GM23338 (cell line): Measurements from ENCODE around the gene TMEM63B. TPM values are rescaled to one million over a fixed set of nuclear protein-coding genes. Genes with fewer than 3 reads are reported as not detected.

Experiments used
- ATAC-seq: fragments of 200-7000 bp; cut with Tn5 transposase; 3 replicates; pipeline ENCODE4 v1.9.1; 2020
- DNase-seq: peaks from one replicate; pipeline ENCODE4 v3.0.0-alpha.2; 2015; ENCODE audit warnings: low spot score
- H2AFZ ChIP-seq: fragments of 200-600 bp; sonication (generic); 2 replicates; pipeline ENCODE4 v1.8.0; 2016; ENCODE audit warnings: antibody characterized with exemption, mild to moderate bottlenecking, moderate library complexity
- H3F3A ChIP-seq: fragments of 200-600 bp; sonication (generic); replicated peaks from 2 replicates; pipeline ENCODE4 v1.8.0; 2017; ENCODE audit warnings: antibody characterized with exemption, mixed run types, low read depth
- H3K27ac ChIP-seq: fragments of 200-600 bp; sonication (generic); 2 replicates; pipeline ENCODE4 v1.6.1; 2016; ENCODE audit warnings: low read depth
- H3K27me3 ChIP-seq: fragments of 200-600 bp; sonication (generic); 2 replicates; pipeline ENCODE4 v1.8.0; 2016; ENCODE audit warnings: mild to moderate bottlenecking, mixed run types, moderate library complexity; ENCODE audit not compliant: insufficient read depth
- H3K36me3 ChIP-seq: fragments of 200-600 bp; sonication (generic); 2 replicates; pipeline ENCODE4 v1.8.0; 2016; ENCODE audit warnings: mild to moderate bottlenecking; ENCODE audit not compliant: insufficient read depth
- H3K4me1 ChIP-seq: fragments of 200-600 bp; sonication (generic); 2 replicates; pipeline ENCODE4 v1.8.0; 2016; ENCODE audit warnings: mild to moderate bottlenecking, moderate library complexity; ENCODE audit not compliant: insufficient read depth
- H3K4me2 ChIP-seq: fragments of 200-600 bp; sonication (generic); 2 replicates; pipeline ENCODE4 v1.7.1; 2017; ENCODE audit warnings: mixed run types
- H3K4me3 ChIP-seq: fragments of 200-600 bp; sonication (generic); 2 replicates; pipeline ENCODE4 v1.6.1; 2016; ENCODE audit warnings: mixed run types
- H3K79me2 ChIP-seq: fragments of 200-600 bp; sonication (generic); replicated peaks from 2 replicates; pipeline ENCODE4 v1.8.0; 2017; ENCODE audit warnings: mild to moderate bottlenecking; ENCODE audit not compliant: insufficient read depth
- H3K9me2 ChIP-seq: fragments of 200-600 bp; sonication (generic); 2 replicates; pipeline ENCODE4 v1.8.0; 2017; ENCODE audit not compliant: insufficient read depth
- H4K20me1 ChIP-seq: fragments of 200-600 bp; sonication (generic); replicated peaks from 2 replicates; pipeline ENCODE4 v1.8.0; 2017; ENCODE audit warnings: mild to moderate bottlenecking; ENCODE audit not compliant: insufficient read depth
- H3K27ac Mint-ChIP-seq: 2 replicates; pipeline ENCODE4 v1.8.0; 2020; ENCODE audit warnings: inconsistent platforms, mild to moderate bottlenecking, moderate library complexity, mixed read lengths
- H3K27me3 Mint-ChIP-seq: 3 replicates; pipeline ENCODE4 v1.8.0; 2022; ENCODE audit warnings: low read depth, mild to moderate bottlenecking, moderate library complexity, mixed read lengths, inconsistent platforms; ENCODE audit not compliant: insufficient read depth, poor library complexity
- H3K36me3 Mint-ChIP-seq: 3 replicates; pipeline ENCODE4 v1.8.0; 2021; ENCODE audit warnings: low read depth, mild to moderate bottlenecking, inconsistent platforms, moderate library complexity, mixed read lengths
- H3K4me1 Mint-ChIP-seq: 3 replicates; pipeline ENCODE4 v1.8.0; 2020; ENCODE audit warnings: mild to moderate bottlenecking, inconsistent platforms, mixed read lengths
- H3K4me3 Mint-ChIP-seq: 3 replicates; pipeline ENCODE4 v1.8.0; 2021; ENCODE audit warnings: moderate library complexity, mild to moderate bottlenecking, inconsistent platforms, mixed read lengths
- H3K9me3 Mint-ChIP-seq: 3 replicates; pipeline ENCODE4 v1.8.0; 2020; ENCODE audit warnings: moderate library complexity, mild to moderate bottlenecking, inconsistent platforms, mixed read lengths
- CREB1 ChIP-seq: fragments of 250-450 bp; sonication (Bioruptor Pico); IDR thresholded peaks from 2 replicates; pipeline ENCODE4 v1.5.0; 2020; ENCODE audit warnings: low read depth, mild to moderate bottlenecking, moderate library complexity
- ETS1 ChIP-seq: IDR thresholded peaks from 2 replicates; pipeline ENCODE4 v1.6.1; 2016; ENCODE audit warnings: antibody characterized with exemption
- EZH2 ChIP-seq: fragments of 200-600 bp; sonication (generic); IDR thresholded peaks from one replicate; pipeline ENCODE4 v1.8.0; 2017; ENCODE audit warnings: antibody characterized with exemption, mild to moderate bottlenecking, low read depth; ENCODE audit not compliant: unreplicated experiment
- EZH2phosphoT487 ChIP-seq: fragments of 200-600 bp; sonication (generic); IDR thresholded peaks from one replicate; pipeline ENCODE4 v1.8.1; 2018; ENCODE audit warnings: antibody characterized with exemption; ENCODE audit not compliant: unreplicated experiment
- JUNB ChIP-seq: IDR thresholded peaks from one replicate; pipeline ENCODE4 v1.6.1; 2016; ENCODE audit warnings: antibody characterized with exemption; ENCODE audit not compliant: unreplicated experiment
- NANOG ChIP-seq: IDR thresholded peaks from 2 replicates; pipeline ENCODE4 v1.6.1; 2016; ENCODE audit warnings: antibody characterized with exemption, borderline replicate concordance
- POLR2AphosphoS5 ChIP-seq: IDR thresholded peaks from 2 replicates; pipeline ENCODE4 v1.6.1; 2016; ENCODE audit warnings: antibody characterized with exemption, low read depth
- STAT1 ChIP-seq: IDR thresholded peaks from one replicate; pipeline ENCODE4 v1.6.1; 2016; ENCODE audit warnings: antibody characterized with exemption; ENCODE audit not compliant: unreplicated experiment
- ZNF114 ChIP-seq: fragments of 250-450 bp; sonication (Bioruptor Pico); IDR thresholded peaks from 2 replicates; pipeline ENCODE4 v1.5.0; 2020; ENCODE audit warnings: mild to moderate bottlenecking, moderate library complexity
- ZNF331 ChIP-seq: fragments of 250-450 bp; sonication (Bioruptor Pico); IDR thresholded peaks from 2 replicates; pipeline ENCODE4 v1.5.0; 2020; ENCODE audit warnings: low read depth, mild to moderate bottlenecking, moderate library complexity
- ZNF462 ChIP-seq: fragments of 250-450 bp; sonication (Bioruptor Pico); IDR thresholded peaks from 2 replicates; pipeline ENCODE4 v1.5.0; 2020; ENCODE audit warnings: mild to moderate bottlenecking, moderate library complexity
- polyA plus RNA-seq: library from polyadenylated mRNA; unstranded; fragments of >200 nt; fragmentation: Nextera tagmentation; extraction: Ambion mirVana; gene quantifications from 2 replicates; pipeline ENCODE4 v1.2.1, GENCODE V29; 2016
- total RNA-seq: library from RNA; depleted of rRNA; stranded (reverse); fragments of >200 nt; shearing (Covaris generic); gene quantifications from 2 replicates; pipeline ENCODE4 v1.2.3, GENCODE V29; 2014
- TF ChIP-seq, protein P1 (sequence below), 2 experiments: fragments of 200-600 bp in 1 of 2; sonication (generic) in 1 of 2; conservative IDR thresholded peaks; 2 replicates each; pipeline versions ENCODE4 v1.5.1 to v1.6.1; 2016 to 2017; ENCODE audit warnings: antibody characterized with exemption in 2 of 2, low read depth in 2 of 2, mild to moderate bottlenecking in 2 of 2, moderate library complexity in 1 of 2
- TF ChIP-seq, protein P2 (sequence below): IDR thresholded peaks from one replicate; pipeline ENCODE4 v1.6.1; 2018; ENCODE audit warnings: antibody characterized with exemption; ENCODE audit not compliant: unreplicated experiment

TMEM63B gene
- total and polyA plus RNA-seq, 2 experiments from 2014 or later: 10.1 to 36.0 TPM

DNA sequence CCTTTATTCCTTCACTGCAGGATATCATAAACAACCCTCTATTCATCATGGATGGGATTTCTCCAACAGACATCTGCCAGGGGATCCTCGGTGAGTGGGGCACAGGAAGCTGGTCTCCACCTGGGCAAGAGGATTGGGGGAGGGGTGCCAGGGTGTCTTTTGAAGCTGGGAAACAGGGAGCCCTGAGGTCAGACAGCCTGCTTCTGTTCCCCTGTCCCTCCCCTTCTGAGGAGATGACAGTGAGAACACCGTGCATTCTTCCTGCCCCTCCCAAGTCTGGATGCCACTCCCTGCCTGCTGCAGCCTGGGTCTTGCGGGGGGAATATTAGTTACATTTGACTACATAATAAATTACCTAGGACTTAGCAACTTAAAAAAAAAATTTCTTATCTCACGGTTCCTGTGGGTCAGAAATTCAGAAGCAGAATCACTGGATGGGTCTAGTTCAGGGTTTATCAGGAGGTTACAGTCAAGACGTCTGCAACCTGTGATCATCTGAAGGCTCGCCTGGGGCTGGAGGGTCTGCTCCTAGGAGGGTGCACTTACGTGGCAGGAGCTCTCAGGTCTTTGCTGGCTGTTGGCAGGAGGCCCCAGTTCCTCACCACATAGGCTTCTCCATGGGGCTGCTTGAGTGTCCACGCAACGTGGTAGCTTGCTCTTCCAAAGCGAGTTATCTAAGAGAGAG, 42.7 kb downstream of the TMEM63B start:
- H2AFZ ChIP-seq: no peak overlapping the region
- Mint-ChIP-seq H3K27me3 (peaks cover 17% of the 10 kb centered on the region), H3K4me3 (no peak overlapping the region), H3K27ac (no peak overlapping the region), H3K36me3 (no peaks in the 10 kb centered on the region), H3K9me3 (no peaks in the 10 kb centered on the region), H3K4me1 (peaks cover 28% of the 10 kb centered on the region)
- no peaks in the 10 kb centered on the region for H4K20me1 ChIP-seq
- H3K27me3 ChIP-seq: no peaks in the 10 kb centered on the region
- no peak overlapping the region for H3K27ac ChIP-seq
- TF ChIP-seq POLR2AphosphoS5 (no peak), ZNF462 (CRISPR knock-in tag) (no peak), EZH2phosphoT487 (no peak), EZH2 (no peak), CREB1 (CRISPR knock-in tag) (no peak), ETS1 (no peak), JUNB (no peak), STAT1 (no peak), NANOG (no peak), ZNF114 (CRISPR knock-in tag) (no peak), ZNF331 (CRISPR knock-in tag) (no peak)
- TF ChIP-seq, protein P1, sequence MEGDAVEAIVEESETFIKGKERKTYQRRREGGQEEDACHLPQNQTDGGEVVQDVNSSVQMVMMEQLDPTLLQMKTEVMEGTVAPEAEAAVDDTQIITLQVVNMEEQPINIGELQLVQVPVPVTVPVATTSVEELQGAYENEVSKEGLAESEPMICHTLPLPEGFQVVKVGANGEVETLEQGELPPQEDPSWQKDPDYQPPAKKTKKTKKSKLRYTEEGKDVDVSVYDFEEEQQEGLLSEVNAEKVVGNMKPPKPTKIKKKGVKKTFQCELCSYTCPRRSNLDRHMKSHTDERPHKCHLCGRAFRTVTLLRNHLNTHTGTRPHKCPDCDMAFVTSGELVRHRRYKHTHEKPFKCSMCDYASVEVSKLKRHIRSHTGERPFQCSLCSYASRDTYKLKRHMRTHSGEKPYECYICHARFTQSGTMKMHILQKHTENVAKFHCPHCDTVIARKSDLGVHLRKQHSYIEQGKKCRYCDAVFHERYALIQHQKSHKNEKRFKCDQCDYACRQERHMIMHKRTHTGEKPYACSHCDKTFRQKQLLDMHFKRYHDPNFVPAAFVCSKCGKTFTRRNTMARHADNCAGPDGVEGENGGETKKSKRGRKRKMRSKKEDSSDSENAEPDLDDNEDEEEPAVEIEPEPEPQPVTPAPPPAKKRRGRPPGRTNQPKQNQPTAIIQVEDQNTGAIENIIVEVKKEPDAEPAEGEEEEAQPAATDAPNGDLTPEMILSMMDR (conservative IDR thresholded peaks at IDR 0.05; ENCODE audit: low read depth in 2 of 2): no peak
- TF ChIP-seq, protein P2, sequence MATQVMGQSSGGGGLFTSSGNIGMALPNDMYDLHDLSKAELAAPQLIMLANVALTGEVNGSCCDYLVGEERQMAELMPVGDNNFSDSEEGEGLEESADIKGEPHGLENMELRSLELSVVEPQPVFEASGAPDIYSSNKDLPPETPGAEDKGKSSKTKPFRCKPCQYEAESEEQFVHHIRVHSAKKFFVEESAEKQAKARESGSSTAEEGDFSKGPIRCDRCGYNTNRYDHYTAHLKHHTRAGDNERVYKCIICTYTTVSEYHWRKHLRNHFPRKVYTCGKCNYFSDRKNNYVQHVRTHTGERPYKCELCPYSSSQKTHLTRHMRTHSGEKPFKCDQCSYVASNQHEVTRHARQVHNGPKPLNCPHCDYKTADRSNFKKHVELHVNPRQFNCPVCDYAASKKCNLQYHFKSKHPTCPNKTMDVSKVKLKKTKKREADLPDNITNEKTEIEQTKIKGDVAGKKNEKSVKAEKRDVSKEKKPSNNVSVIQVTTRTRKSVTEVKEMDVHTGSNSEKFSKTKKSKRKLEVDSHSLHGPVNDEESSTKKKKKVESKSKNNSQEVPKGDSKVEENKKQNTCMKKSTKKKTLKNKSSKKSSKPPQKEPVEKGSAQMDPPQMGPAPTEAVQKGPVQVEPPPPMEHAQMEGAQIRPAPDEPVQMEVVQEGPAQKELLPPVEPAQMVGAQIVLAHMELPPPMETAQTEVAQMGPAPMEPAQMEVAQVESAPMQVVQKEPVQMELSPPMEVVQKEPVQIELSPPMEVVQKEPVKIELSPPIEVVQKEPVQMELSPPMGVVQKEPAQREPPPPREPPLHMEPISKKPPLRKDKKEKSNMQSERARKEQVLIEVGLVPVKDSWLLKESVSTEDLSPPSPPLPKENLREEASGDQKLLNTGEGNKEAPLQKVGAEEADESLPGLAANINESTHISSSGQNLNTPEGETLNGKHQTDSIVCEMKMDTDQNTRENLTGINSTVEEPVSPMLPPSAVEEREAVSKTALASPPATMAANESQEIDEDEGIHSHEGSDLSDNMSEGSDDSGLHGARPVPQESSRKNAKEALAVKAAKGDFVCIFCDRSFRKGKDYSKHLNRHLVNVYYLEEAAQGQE: no peak
- H3K79me2 ChIP-seq: no peaks in the 10 kb centered on the region
- H3F3A ChIP-seq: no peaks in the 10 kb centered on the region
- DNase-seq (no peak), ATAC-seq (no peak)
- H3K4me3 ChIP-seq: no peak overlapping the region
- H3K36me3 ChIP-seq: no peaks in the 10 kb centered on the region
- no peak overlapping the region for H3K4me2 ChIP-seq
- H3K4me1 ChIP-seq: peaks cover 14% of the 10 kb centered on the region
- H3K9me2 ChIP-seq: no peaks in the 10 kb centered on the region
